HG03097 (cell line): ENCODE data around the gene PLEKHG4B.

Experiments used
- ATAC-seq: cut with Tn5 transposase; IDR thresholded peaks from one replicate; pipeline ENCODE4 v1.9.1; 2021; ENCODE audit not compliant: unreplicated experiment, low FRiP score

PLEKHG4B gene

GRCh38 chr5:75331-76320, 16.3 kb upstream of the PLEKHG4B start:
- no peak for ATAC-seq

GRCh38 chr5:76358-77169, 15.4 kb upstream of the PLEKHG4B start:
- no peak for ATAC-seq

- no peak for ATAC-seq
Measured at GRCh38 chr5:77170-77501, 14.8 kb upstream of the PLEKHG4B start.

GRCh38 chr5:77546-77945, 14.4 kb upstream of the PLEKHG4B start:
- ATAC-seq: no peak

- no peak for ATAC-seq
Measured at GRCh38 chr5:77957-78804, 13.8 kb upstream of the PLEKHG4B start.

- ATAC-seq: no peak
Measured at GRCh38 chr5:78805-79149, 13.2 kb upstream of the PLEKHG4B start.

GRCh38 chr5:79263-79662, 12.7 kb upstream of the PLEKHG4B start:
- no peak for ATAC-seq

- no peak for ATAC-seq
Measured at GRCh38 chr5:79821-80220, 12.1 kb upstream of the PLEKHG4B start.

- no peak for ATAC-seq
Measured at GRCh38 chr5:81391-82021, 10.5 kb upstream of the PLEKHG4B start.

- ATAC-seq: no peak
Measured at GRCh38 chr5:82097-82496, 9.9 kb upstream of the PLEKHG4B start.

- ATAC-seq: no peak
Measured at GRCh38 chr5:82570-82969, 9.4 kb upstream of the PLEKHG4B start.

GRCh38 chr5:83029-83428, 8.9 kb upstream of the PLEKHG4B start:
- ATAC-seq: no peak

GRCh38 chr5:85334-85995, 6.5 kb upstream of the PLEKHG4B start:
- no peak for ATAC-seq

GRCh38 chr5:89337-90286, 2.4 kb upstream of the PLEKHG4B start:
- ATAC-seq: no peak

GRCh38 chr5:90590-91547, 1.1 kb upstream of the PLEKHG4B start:
- no peak for ATAC-seq

- ATAC-seq: no peak
Measured at GRCh38 chr5:92401-93220, 643 bp downstream of the PLEKHG4B start.
